Natural killer cell treated with Interleukin-12 subunit alpha and Interleukin-12 subunit beta and Interleukin-15 and Interleukin-18, amount 100 ng/mL, for 72 hours (primary cell): ENCODE measurements around the gene KCNQ5. TPM values are rescaled to one million over a fixed set of nuclear protein-coding genes. Genes with fewer than 3 reads are reported as not detected.

Experiments
- ATAC-seq, 2 donors: fragments of 150-1000 bp; cut with Tn5 transposase in 1 of 2; sonication (Bioruptor Pico), chemical (Tn5 transposase) in 1 of 2; 2 replicates each; pipeline ENCODE4 v1.10.0; 2021
- DNase-seq: peaks from one replicate; pipeline ENCODE4 v3.0.0; 2022; ENCODE audit warnings: low spot score
- H3K27ac Mint-ChIP-seq, 2 donors: 1 replicate in 1 of 2; 2 replicates in 1 of 2; pipeline ENCODE4 v1.8.0; 2022; ENCODE audit warnings: mixed read lengths in 2 of 2, mild to moderate bottlenecking in 1 of 2, moderate library complexity in 1 of 2
- H3K27me3 Mint-ChIP-seq, 2 donors: 1 replicate in 1 of 2; 2 replicates in 1 of 2; pipeline ENCODE4 v1.8.0; 2022; ENCODE audit warnings: mixed read lengths in 2 of 2
- H3K36me3 Mint-ChIP-seq: one replicate; pipeline ENCODE4 v1.8.0; 2022; ENCODE audit warnings: mixed read lengths
- H3K4me1 Mint-ChIP-seq, 2 donors: 1 replicate in 1 of 2; 2 replicates in 1 of 2; pipeline ENCODE4 v1.8.0; 2022; ENCODE audit warnings: low read depth in 2 of 2, mixed read lengths in 2 of 2, mild to moderate bottlenecking in 1 of 2
- H3K4me3 Mint-ChIP-seq: one replicate; pipeline ENCODE4 v1.8.0; 2022; ENCODE audit warnings: mixed read lengths
- H3K9me3 Mint-ChIP-seq: 2 replicates; pipeline ENCODE4 v1.8.0; 2022; ENCODE audit warnings: mixed read lengths
- total RNA-seq, 2 donors: library from RNA; stranded (reverse); gene quantifications; one replicate each; pipeline ENCODE4 v1.2.3, GENCODE V29; 2022

KCNQ5 gene
- total RNA-seq, 2 donors from 2014 or later = 3.8 to 13.3 TPM

GRCh38 chr6:72820153-72820552, 198.3 kb downstream of the KCNQ5 start:
- H3K4me3 Mint-ChIP-seq = no peak overlapping the region
- H3K9me3 Mint-ChIP-seq = peaks cover 6% of the 10 kb centered on the region
- no peak overlapping the region for H3K27ac Mint-ChIP-seq
- H3K36me3 Mint-ChIP-seq = no peaks in the 10 kb centered on the region
- no peak for DNase-seq
- no peak for ATAC-seq
- H3K4me1 Mint-ChIP-seq = peaks cover 7 to 10% of the 10 kb centered on the region in 2 donors
- no peaks in the 10 kb centered on the region for H3K27me3 Mint-ChIP-seq

GRCh38 chr6:72820906-72821305, 199.0 kb downstream of the KCNQ5 start:
- DNase-seq (no peak), ATAC-seq (no peak)
- H3K4me3 Mint-ChIP-seq = no peak overlapping the region
- H3K27me3 Mint-ChIP-seq = no peaks in the 10 kb centered on the region
- peaks cover 1% of the 10 kb centered on the region for H3K9me3 Mint-ChIP-seq
- H3K27ac Mint-ChIP-seq = no peak overlapping the region
- no peaks in the 10 kb centered on the region for H3K36me3 Mint-ChIP-seq
- peaks cover 2 to 6% of the 10 kb centered on the region in 2 donors for H3K4me1 Mint-ChIP-seq

GRCh38 chr6:72822023-72822422, 200.2 kb downstream of the KCNQ5 start:
- DNase-seq (no peak), ATAC-seq (no peak)
- H3K4me3 Mint-ChIP-seq = no peak overlapping the region
- no peaks in the 10 kb centered on the region for H3K36me3 Mint-ChIP-seq
- H3K4me1 Mint-ChIP-seq = peaks cover 0 to 6% of the 10 kb centered on the region in 2 donors
- no peaks in the 10 kb centered on the region for H3K9me3 Mint-ChIP-seq
- H3K27me3 Mint-ChIP-seq = no peaks in the 10 kb centered on the region
- H3K27ac Mint-ChIP-seq = no peak overlapping the region

GRCh38 chr6:72822691-72823090, 200.8 kb downstream of the KCNQ5 start:
- Mint-ChIP-seq H3K4me1 (peaks cover 0 to 6% of the 10 kb centered on the region in 2 donors), H3K9me3 (no peaks in the 10 kb centered on the region), H3K36me3 (no peaks in the 10 kb centered on the region), H3K27ac (no peak overlapping the region), H3K4me3 (no peak overlapping the region), H3K27me3 (no peaks in the 10 kb centered on the region)
- no peak for ATAC-seq
- DNase-seq = no peak

- H3K9me3 Mint-ChIP-seq = no peaks in the 10 kb centered on the region
- H3K4me1 Mint-ChIP-seq = peaks cover 0 to 6% of the 10 kb centered on the region in 2 donors
- no peak overlapping the region for H3K4me3 Mint-ChIP-seq
- no peaks in the 10 kb centered on the region for H3K36me3 Mint-ChIP-seq
- H3K27ac Mint-ChIP-seq = no peak overlapping the region
- H3K27me3 Mint-ChIP-seq = no peaks in the 10 kb centered on the region
- no peak for ATAC-seq
- DNase-seq = no peak
Measured at GRCh38 chr6:72824833-72825232, 203.0 kb downstream of the KCNQ5 start.

GRCh38 chr6:72825315-72825911, 203.5 kb downstream of the KCNQ5 start:
- Mint-ChIP-seq H3K27me3 (no peaks in the 10 kb centered on the region), H3K9me3 (no peaks in the 10 kb centered on the region), H3K4me3 (no peak overlapping the region), H3K27ac (no peak overlapping the region), H3K4me1 (peaks cover 0 to 6% of the 10 kb centered on the region in 2 donors), H3K36me3 (no peaks in the 10 kb centered on the region)
- ATAC-seq = peak in 1 of 2 donors; percentile 45
- no peak for DNase-seq

GRCh38 chr6:72826037-72826436, 204.2 kb downstream of the KCNQ5 start:
- no peak for ATAC-seq
- peaks cover 0 to 6% of the 10 kb centered on the region in 2 donors for H3K4me1 Mint-ChIP-seq
- H3K27ac Mint-ChIP-seq = no peak overlapping the region

GRCh38 chr6:72826744-72827438, 205.0 kb downstream of the KCNQ5 start:
- Mint-ChIP-seq H3K36me3 (no peaks in the 10 kb centered on the region), H3K27me3 (no peaks in the 10 kb centered on the region), H3K4me1 (peaks cover 1 to 6% of the 10 kb centered on the region in 2 donors), H3K27ac (no peak overlapping the region), H3K4me3 (no peak overlapping the region), H3K9me3 (no peaks in the 10 kb centered on the region)
- no peak for DNase-seq
- no peak for ATAC-seq

More at GRCh38 chr6:72826037-72826436, 204.2 kb downstream of the KCNQ5 start:
- H3K27me3 Mint-ChIP-seq = no peaks in the 10 kb centered on the region
- no peaks in the 10 kb centered on the region for H3K9me3 Mint-ChIP-seq
- no peaks in the 10 kb centered on the region for H3K36me3 Mint-ChIP-seq
- no peak overlapping the region for H3K4me3 Mint-ChIP-seq
- DNase-seq = no peak

- ATAC-seq = no peak
- Mint-ChIP-seq H3K4me1 (peaks cover 2 to 6% of the 10 kb centered on the region in 2 donors), H3K27me3 (no peaks in the 10 kb centered on the region), H3K27ac (no peak overlapping the region), H3K4me3 (no peak overlapping the region), H3K9me3 (no peaks in the 10 kb centered on the region), H3K36me3 (no peaks in the 10 kb centered on the region)
- DNase-seq = no peak
Measured at GRCh38 chr6:72828904-72829303, 207.0 kb downstream of the KCNQ5 start.

GRCh38 chr6:72832271-72832670, 210.4 kb downstream of the KCNQ5 start:
- Mint-ChIP-seq H3K36me3 (no peaks in the 10 kb centered on the region), H3K27ac (no peak overlapping the region), H3K4me3 (no peak overlapping the region), H3K4me1 (peaks cover 0 to 2% of the 10 kb centered on the region in 2 donors), H3K9me3 (no peaks in the 10 kb centered on the region), H3K27me3 (no peaks in the 10 kb centered on the region)
- ATAC-seq (no peak), DNase-seq (no peak)

- no peaks in the 10 kb centered on the region for H3K27me3 Mint-ChIP-seq
Measured at GRCh38 chr6:72835749-72836148, 213.9 kb downstream of the KCNQ5 start.

GRCh38 chr6:72836971-72837370, 215.1 kb downstream of the KCNQ5 start:
- Mint-ChIP-seq H3K27me3 (no peaks in the 10 kb centered on the region), H3K4me1 (peaks cover 0 to under 1% of the 10 kb centered on the region in 2 donors), H3K27ac (no peak overlapping the region), H3K36me3 (no peaks in the 10 kb centered on the region), H3K4me3 (no peak overlapping the region), H3K9me3 (no peaks in the 10 kb centered on the region)
- ATAC-seq (no peak), DNase-seq (no peak)

More at GRCh38 chr6:72835749-72836148, 213.9 kb downstream of the KCNQ5 start:
- Mint-ChIP-seq H3K9me3 (no peaks in the 10 kb centered on the region), H3K27ac (no peak overlapping the region), H3K4me1 (peaks cover 0 to 2% of the 10 kb centered on the region in 2 donors), H3K4me3 (no peak overlapping the region), H3K36me3 (no peaks in the 10 kb centered on the region)
- DNase-seq (no peak), ATAC-seq (no peak)

GRCh38 chr6:72841195-72841594, 219.3 kb downstream of the KCNQ5 start:
- H3K4me1 Mint-ChIP-seq = no peaks in the 10 kb centered on the region
- no peaks in the 10 kb centered on the region for H3K27me3 Mint-ChIP-seq
- ATAC-seq (no peak), DNase-seq (no peak)
- H3K27ac Mint-ChIP-seq = no peak overlapping the region
- H3K9me3 Mint-ChIP-seq = no peaks in the 10 kb centered on the region
- H3K4me3 Mint-ChIP-seq = no peak overlapping the region
- H3K36me3 Mint-ChIP-seq = no peaks in the 10 kb centered on the region

- DNase-seq = no peak
- ATAC-seq = no peak
- no peaks in the 10 kb centered on the region for H3K27me3 Mint-ChIP-seq
- H3K27ac Mint-ChIP-seq = no peak overlapping the region
- no peaks in the 10 kb centered on the region for H3K4me1 Mint-ChIP-seq
- no peaks in the 10 kb centered on the region for H3K36me3 Mint-ChIP-seq
- H3K4me3 Mint-ChIP-seq = no peak overlapping the region
- no peaks in the 10 kb centered on the region for H3K9me3 Mint-ChIP-seq
Measured at GRCh38 chr6:72842140-72842539, 220.3 kb downstream of the KCNQ5 start.
